ENCODE data around the gene NUDCD2.

- TF ChIP-seq EP300 (IDR thresholded peaks at IDR 0.05; ENCODE audit: borderline replicate concordance in 1 of 2, low read depth in 1 of 2, low read length in 1 of 2) (no peak), GABPA (IDR thresholded peaks at IDR 0.05; ENCODE audit: low read depth) (no peak), CTCF (IDR thresholded peaks at IDR 0.05) (no peak), USF1 (IDR thresholded peaks at IDR 0.05; ENCODE audit: borderline replicate concordance, low read depth) (no peak), RAD21 (IDR thresholded peaks at IDR 0.05; ENCODE audit: low read length) (no peak), POLR2AphosphoS5 (IDR thresholded peaks at IDR 0.05; ENCODE audit: low read depth, low read length) (no peak)
These were observed 58.6 kb downstream of the NUDCD2 start for GRCh38 chr5:163401271-163401670.
